HG02852 (cell line): ENCODE measurements around the gene DIAPH2.

Source experiments
- ATAC-seq: cut with Tn5 transposase; IDR thresholded peaks from one replicate; pipeline ENCODE4 v1.9.1; 2021; ENCODE audit warnings: mild to moderate bottlenecking, moderate library complexity; ENCODE audit not compliant: unreplicated experiment

The DIAPH2 gene

DNA sequence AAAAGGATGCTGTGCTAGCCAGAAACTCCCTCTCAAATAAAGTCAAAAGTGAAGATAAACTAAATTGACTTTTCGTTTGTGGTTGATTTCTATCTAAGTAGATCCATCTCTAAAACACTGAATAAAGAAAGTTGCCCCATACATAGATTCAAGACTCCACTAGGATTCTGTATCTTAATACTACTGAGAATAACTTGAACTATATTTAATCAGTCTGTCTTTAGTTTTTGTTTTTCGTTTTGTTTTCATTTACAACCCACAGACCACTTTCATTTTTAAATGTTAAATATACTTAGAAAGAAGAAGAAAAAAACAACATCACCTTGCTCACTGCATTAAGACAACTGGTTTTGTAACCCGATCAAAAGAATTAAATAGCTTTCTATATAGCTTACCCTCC lies 854.1 kb downstream of the DIAPH2 start:
- peak; percentile 54 for ATAC-seq

DNA sequence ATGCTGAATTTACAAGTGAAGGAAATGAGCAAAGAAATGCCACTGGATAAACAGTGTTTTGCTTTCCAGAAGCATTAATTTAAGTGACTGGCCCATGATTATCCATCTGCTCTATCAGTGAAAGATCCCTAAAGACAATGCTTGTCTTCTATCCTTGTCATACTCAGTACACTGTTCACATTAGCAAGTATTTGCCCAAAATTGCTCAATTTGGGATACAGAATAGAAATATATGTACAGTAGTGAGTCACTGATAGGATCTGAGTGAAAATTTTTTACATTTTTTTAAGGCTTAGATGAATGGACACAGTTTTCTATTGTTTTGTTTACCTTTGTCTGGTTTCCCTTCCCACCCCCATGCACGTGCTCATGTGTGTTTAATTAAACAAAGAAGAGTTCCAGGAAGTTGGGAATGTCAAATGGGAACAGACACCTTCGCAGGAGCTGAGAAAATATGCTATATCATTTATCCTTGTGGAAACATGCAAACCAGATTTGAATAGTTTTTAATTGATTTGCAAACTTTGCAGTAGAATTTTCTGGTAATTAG lies 855.4 kb downstream of the DIAPH2 start:
- ATAC-seq = no peak

GRCh38 chrX:97547877-97548578 lies 863.4 kb downstream of the DIAPH2 start:
- ATAC-seq = no peak

GRCh38 chrX:97551821-97552220 lies 867.2 kb downstream of the DIAPH2 start:
- ATAC-seq = no peak

- ATAC-seq = no peak
Observed at GRCh38 chrX:97553833-97554232, 869.2 kb downstream of the DIAPH2 start.

GRCh38 chrX:97556359-97556758 lies 871.7 kb downstream of the DIAPH2 start:
- no peak for ATAC-seq

DNA sequence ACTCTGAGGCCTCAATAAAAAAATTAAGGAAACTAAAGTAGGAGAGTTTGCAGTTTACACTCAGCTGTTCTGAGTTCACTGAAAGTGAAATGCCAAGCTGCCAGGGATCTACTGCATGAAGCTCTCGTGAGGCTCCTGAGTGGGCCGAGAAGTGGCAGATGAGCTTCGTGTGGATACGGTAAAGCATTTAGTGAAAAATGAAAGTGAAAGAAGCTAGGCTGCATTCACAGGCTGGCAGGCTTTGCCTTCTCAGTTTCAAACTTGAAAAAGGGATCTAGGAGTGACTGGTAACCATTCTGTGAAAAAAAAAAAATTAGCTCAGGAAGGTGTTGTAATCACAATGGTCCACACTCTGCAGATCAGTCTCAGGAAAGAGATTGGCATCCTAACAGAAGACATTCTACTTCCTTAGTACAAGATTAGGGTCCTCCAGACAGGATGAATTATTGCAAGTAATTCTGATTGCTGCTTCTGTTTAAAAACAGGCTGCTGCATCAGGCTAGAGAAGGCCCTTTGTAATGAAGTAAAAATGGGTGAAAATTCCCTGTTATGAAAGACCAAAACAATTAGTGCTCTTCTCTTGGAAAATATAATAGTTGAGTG lies 879.0 kb downstream of the DIAPH2 start:
- peak; percentile 96 for ATAC-seq

- ATAC-seq = no peak
Observed at GRCh38 chrX:97564496-97564895, 879.9 kb downstream of the DIAPH2 start.

DNA sequence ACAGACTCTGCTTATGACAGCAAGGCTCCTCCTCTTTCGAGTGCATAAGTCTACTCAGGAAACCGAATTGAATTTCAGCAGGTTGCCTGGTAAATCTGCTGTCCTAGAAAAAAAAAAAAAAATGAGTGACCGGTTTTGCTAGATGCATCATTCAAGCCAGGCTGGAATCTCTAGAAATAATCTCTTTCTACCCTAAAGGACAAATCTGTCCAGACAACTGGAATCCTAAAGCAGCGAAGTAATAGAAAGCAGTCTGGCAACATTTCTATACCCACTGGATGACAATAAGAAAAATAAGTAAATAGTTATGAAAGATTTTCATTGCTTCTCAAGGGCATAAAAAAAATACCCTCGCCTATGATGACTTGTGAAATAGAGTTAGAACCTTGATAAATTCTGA lies 902.5 kb downstream of the DIAPH2 start:
- ATAC-seq = no peak

DNA sequence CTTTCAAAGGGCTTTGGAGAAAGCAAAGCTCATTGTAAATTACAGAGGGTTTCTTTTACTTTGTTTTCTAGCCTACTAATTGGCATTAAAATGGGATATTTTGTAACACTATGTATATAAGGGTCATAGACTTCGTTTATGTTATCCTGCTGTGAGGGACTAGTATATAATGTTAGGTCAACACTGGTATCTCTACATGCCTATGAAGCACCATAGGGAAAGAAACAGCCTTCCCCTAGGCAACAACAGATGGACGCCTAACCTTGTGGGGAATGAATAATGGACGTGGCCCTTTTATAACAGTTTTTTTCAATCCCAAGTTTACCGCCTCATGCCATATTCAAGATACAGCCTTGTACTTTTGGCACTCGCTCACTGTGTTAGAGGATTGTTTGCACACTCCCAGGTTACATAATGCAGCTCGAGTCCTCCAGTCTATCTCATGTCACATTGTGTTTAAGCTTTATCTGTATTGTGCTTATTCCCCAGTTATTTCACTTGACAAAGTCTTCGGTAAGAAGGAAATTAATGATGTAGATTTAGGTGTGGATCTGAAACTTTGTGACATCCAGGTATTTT lies 910.1 kb downstream of the DIAPH2 start:
- no peak for ATAC-seq

GRCh38 chrX:97597954-97598353 lies 913.3 kb downstream of the DIAPH2 start:
- no peak for ATAC-seq

DNA sequence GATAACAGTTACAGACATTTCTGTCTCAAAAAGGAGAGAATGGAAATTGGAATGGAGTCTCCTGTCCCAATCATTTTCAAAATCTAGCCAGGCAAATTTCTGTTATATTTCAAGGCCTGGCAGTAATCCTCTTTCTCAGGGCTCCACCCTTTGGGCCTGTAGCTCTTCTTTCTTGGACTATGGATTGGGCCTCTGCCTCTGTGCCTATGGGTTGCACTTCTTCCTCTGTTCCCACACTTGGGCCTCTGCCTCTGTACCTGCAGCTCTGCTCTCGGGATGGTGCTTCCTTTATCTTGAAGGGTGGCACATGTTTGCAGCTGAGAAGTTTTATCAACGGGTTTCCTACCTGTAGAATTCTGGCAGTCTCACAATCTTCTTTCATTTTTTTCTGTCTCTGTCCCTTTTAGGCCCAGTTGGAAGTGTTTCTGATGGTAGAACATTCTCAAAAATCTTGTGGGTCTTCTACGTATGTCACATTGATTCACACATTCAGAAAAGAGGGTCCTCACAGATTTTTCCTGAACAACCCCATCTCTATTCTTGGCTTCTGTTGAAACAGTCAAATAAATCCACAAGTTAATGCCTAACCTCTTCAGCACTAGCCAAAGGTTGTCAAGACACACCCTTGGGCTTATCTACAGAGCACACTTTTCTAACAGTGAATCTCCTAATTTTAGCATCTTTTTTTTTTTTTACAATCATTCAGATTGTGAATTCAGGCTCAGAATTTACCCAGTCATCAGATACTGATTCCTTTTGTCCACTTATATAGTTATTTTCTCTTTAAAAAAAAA lies 918.0 kb downstream of the DIAPH2 start:
- no peak for ATAC-seq

GRCh38 chrX:97605271-97605670 lies 920.6 kb downstream of the DIAPH2 start:
- ATAC-seq = no peak

- no peak for ATAC-seq
Observed at GRCh38 chrX:97609357-97609756, 924.7 kb downstream of the DIAPH2 start.

DNA sequence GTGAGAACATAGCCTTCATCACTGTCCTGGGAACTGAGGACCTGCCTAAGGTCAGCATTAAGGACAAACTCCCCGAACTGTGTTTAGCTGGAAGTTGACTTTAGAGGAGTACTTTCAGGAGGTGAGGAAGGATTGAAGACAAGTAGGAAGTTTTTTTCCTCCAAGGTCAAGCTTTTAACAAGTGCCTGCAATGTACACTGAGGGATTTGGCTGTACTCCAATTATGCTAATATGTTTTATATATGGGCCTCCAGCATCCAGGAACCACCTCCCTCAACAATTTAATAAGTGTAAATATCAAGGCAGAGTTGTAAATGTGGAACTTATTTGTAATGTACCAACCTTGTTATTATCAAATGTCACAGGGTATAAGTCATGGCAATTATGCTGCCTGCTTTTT lies 925.3 kb downstream of the DIAPH2 start:
- ATAC-seq = no peak

DNA sequence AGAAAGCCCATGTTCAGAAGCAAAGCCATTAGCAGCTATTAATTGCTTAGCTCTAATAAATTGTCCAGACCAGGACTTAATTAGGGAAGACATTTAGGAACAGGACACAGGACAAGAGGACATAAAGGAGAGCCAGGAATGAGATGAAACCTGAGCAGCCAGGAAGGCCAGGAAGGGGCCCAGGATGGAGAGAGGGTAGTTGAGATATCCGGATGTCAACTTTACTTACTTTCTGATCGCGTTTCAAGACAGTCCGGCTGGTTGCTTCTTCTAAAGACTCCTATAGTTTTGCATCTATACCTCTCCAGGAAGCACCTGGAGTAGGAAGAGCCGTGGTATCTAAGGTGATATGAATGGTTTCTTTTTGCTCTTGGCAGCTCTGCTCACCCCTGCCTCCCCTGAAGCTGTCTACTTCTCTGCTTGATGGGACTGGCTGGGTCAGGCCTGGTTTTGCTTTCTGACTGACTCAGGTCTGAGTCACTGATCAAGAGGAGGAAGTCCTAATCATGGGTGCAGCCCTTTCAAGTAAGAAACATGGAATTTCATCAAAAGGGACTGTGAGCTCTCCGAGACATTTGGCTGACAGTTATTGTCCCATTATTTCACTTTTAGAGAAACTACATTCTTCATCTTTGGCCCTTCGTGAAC lies 932.4 kb downstream of the DIAPH2 start:
- ATAC-seq = peak; percentile 98

GRCh38 chrX:97619499-97619898 lies 934.9 kb downstream of the DIAPH2 start:
- ATAC-seq = no peak

DNA sequence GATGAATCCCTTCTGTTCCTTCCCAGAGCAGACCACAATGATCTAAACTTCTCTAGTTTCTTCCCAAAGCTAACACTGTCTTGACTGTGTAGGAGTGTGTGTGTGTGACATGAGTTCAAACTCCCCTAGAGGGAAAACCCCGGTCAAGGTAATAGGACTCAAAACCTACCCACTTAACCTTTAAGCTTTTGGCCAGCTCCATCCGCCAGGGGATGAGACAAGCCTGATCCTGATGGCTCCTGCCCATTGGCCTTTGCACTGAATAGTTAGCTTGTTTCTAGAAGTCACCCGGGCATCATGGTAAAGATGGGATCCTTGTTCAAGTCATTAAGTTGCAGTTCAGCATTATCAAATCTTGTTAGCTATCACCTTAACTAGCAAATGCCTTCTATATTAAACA lies 937.5 kb downstream of the DIAPH2 start:
- no peak for ATAC-seq

DNA sequence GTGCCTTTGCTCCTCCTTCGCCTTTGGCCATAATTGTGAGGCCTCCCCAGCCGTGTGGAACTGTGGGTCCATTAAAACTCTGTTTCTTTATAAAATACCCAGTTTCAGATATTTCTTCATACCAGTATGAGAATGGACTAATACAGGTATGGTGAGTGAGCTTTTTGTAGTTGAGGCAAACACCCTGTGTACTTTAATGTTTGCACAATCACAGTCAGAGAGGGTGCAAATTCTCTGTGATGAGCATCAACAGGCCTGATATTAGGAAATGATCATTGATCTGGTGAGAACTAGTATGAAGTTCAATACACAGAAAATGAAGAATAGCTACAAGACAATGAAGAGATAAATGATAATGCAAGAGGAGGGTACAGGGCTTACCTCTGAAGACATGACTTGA lies 943.7 kb downstream of the DIAPH2 start:
- ATAC-seq = no peak

DNA sequence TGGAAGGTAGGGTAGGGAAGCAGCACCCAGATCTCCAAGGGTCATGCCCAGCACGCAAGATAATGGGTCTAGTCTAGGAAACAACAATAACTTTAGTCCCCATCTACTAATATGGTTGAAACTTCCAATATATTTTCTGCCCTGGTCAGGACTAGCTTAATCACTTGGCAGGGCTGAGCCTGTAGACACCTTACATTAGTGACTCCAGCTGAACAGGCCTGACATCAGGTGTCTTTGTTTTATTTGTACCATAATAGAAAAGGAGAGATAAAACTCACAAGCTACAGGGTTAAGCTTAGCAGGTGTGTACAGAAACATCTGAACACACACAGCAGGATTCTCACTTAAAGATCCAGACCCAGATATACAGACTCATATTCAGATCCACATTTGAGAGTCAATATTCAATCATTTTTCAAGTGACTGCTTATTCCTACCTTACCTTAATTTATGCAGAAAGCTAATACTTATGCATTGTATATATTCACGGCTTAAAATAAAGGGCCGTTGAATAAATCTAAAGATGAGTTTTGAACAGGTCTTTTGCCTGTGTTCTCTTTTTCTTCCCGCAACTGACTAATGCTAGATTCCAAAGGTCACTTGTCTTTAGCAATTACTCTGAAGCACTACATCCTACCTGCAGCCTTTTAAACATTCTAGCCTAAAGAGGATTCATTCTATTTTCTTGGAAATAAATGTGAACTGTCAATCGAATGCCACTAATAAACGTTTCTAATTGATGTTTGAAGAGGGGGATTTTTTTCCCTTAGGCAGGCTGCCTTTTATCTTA lies 944.4 kb downstream of the DIAPH2 start:
- ATAC-seq = no peak
